ENCODE data around the gene GLRA1.
"Not testable (repeated sequence)": the region's sequence is repeated elsewhere in the genome, so short reads cannot be mapped to it uniquely, and the experiment has no call there.

The GLRA1 gene

DNA sequence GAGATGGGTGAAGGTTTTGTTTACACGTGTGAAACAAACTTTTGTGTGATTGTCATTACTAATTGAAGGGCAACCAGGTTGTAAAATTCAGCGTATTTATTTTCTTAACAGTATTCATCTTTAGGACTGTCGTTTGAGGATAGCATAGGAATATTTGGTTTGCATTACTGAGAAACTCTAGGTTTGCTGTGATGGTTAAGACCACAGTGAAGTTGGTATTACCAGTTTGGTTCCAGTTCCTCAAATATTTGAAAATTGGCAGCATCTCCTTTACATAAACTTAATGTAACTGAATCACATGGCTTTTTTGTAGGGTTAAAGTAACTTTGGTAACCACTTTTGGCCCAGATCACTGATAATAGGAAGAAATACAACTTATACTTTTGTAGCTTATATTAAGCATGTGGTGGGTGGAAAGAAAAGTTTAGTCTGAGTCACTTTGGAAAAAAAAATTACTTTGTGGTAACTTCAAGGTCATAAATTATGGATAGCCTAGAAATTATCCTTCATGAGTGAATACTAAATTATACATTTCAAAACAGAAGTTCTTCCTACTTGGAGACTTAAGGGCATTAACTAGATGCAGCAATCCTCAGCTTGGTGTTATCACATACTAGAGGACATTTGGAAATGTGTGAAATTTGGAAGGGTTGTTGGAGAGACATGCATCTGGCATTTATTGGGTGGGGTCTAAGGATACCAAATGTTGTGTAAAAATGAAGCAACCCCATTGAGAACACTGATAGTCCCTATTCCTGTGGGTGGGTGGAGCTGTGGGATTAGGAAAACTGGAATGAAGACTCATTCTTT lies 119.0 kb downstream of the GLRA1 start:
- Histone ChIP-seq H3K4me3 (ENCODE audit: low read length in 2 of 2) (no peak overlapping the region), H3K27ac (ENCODE audit: low read length) (no peak overlapping the region), H3K9ac (ENCODE audit: low read length in 2 of 2) (no peak overlapping the region), H3K9me3 (ENCODE audit: control insufficient read depth in 2 of 2, low read length in 2 of 2) (no peaks in the 10 kb centered on the region), H3K4me1 (ENCODE audit: control insufficient read depth, insufficient read depth, low read length) (no peaks in the 10 kb centered on the region), H3K36me3 (ENCODE audit: control insufficient read depth in 2 of 2, insufficient read depth in 2 of 2, low read length in 2 of 2) (peaks cover 17 to 22% of the 10 kb centered on the region in 2 donors), H3K27me3 (ENCODE audit: control insufficient read depth in 1 of 2, insufficient read depth in 2 of 2, low read length in 2 of 2) (no peaks in the 10 kb centered on the region)

DNA sequence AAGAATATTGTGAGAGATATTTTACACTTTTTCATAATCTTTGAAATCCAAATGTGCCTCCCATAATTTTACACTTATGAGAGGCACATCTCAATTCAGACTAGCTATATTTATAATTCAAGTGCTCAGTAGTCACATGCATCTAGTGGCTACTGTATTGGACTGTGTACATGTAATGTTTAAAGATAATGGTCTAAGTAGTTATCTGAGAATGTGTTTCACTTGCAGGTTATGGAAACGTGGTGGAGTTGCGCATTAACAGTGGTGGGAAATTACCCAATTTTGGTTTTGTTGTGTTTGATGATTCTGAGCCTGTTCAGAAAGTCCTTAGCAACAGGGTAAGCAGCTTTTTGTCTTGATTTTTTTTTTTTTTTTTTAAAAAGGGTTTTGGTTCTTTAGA lies 124.1 kb downstream of the GLRA1 start:
- Histone ChIP-seq H3K9ac (ENCODE audit: low read length in 2 of 2) (no peak overlapping the region), H3K27ac (ENCODE audit: low read length) (no peak overlapping the region), H3K4me1 (ENCODE audit: control insufficient read depth, insufficient read depth, low read length) (no peaks in the 10 kb centered on the region), H3K27me3 (ENCODE audit: control insufficient read depth in 1 of 2, insufficient read depth in 2 of 2, low read length in 2 of 2) (no peaks in the 10 kb centered on the region), H3K4me3 (ENCODE audit: low read length in 2 of 2) (no peak overlapping the region), H3K9me3 (ENCODE audit: control insufficient read depth in 2 of 2, low read length in 2 of 2) (no peaks in the 10 kb centered on the region), H3K36me3 (ENCODE audit: control insufficient read depth in 2 of 2, insufficient read depth in 2 of 2, low read length in 2 of 2) (peaks cover 45 to 48% of the 10 kb centered on the region in 2 donors)

DNA sequence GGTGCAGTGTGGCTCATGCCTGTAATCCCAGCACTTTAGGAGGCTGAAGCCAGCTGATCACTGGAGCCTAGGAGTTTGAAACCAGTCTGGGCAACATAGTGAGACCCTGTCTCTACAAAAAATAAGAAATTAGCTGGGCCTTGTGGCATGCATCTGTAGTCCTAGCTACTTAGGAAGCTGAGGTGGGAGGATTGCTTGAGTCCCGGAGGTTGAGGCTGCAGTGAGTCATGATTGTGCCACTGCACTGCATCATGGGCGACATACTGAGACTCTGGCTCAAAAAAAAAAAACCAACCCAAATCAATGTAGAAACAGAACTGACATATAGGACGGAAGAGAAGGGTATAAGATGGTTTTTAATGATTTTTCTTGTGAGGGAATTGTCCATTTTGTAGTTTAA lies 125.2 kb downstream of the GLRA1 start:
- H3K36me3 ChIP-seq (ENCODE audit: control insufficient read depth in 2 of 2, insufficient read depth in 2 of 2, low read length in 2 of 2): peaks cover 46 to 54% of the 10 kb centered on the region in 2 donors
- no peaks in the 10 kb centered on the region for H3K27me3 ChIP-seq (ENCODE audit: control insufficient read depth in 1 of 2, insufficient read depth in 2 of 2, low read length in 2 of 2)
- no peak overlapping the region for H3K27ac ChIP-seq (ENCODE audit: low read length)
- no peak overlapping the region for H3K9ac ChIP-seq (ENCODE audit: low read length in 2 of 2)
- no peak overlapping the region for H3K4me3 ChIP-seq (ENCODE audit: low read length in 2 of 2)
- H3K4me1 ChIP-seq (ENCODE audit: control insufficient read depth, insufficient read depth, low read length): no peaks in the 10 kb centered on the region
- H3K9me3 ChIP-seq (ENCODE audit: control insufficient read depth in 2 of 2, low read length in 2 of 2): no peaks in the 10 kb centered on the region

DNA sequence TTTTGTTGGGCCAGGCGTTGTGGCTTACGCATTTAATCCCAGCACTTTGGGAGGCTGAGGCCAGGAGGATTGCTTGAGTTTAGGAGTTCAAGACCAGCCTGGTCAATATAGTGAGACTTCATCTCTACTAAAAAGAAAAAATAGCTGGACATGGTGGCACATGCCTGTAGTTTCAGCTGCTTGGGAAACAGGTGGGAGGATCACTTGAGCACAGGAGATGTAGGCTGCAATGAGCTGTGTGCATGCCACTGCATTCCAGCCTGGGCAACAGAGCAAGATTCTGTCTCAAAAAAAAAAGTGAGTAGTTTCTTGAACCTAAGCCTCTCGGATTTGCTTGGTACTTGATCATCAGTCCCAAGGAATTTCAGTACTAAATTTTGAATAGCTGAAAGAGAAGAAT lies 126.0 kb downstream of the GLRA1 start:
- Histone ChIP-seq H3K9me3 (ENCODE audit: control insufficient read depth in 2 of 2, low read length in 2 of 2) (no peaks in the 10 kb centered on the region), H3K4me3 (ENCODE audit: low read length in 2 of 2) (no peak overlapping the region), H3K4me1 (ENCODE audit: control insufficient read depth, insufficient read depth, low read length) (no peaks in the 10 kb centered on the region), H3K9ac (ENCODE audit: low read length in 2 of 2) (no peak overlapping the region), H3K27me3 (ENCODE audit: control insufficient read depth in 1 of 2, insufficient read depth in 2 of 2, low read length in 2 of 2) (no peaks in the 10 kb centered on the region), H3K27ac (ENCODE audit: low read length) (no peak overlapping the region), H3K36me3 (ENCODE audit: control insufficient read depth in 2 of 2, insufficient read depth in 2 of 2, low read length in 2 of 2) (peaks cover 47 to 52% of the 10 kb centered on the region in 2 donors)

DNA sequence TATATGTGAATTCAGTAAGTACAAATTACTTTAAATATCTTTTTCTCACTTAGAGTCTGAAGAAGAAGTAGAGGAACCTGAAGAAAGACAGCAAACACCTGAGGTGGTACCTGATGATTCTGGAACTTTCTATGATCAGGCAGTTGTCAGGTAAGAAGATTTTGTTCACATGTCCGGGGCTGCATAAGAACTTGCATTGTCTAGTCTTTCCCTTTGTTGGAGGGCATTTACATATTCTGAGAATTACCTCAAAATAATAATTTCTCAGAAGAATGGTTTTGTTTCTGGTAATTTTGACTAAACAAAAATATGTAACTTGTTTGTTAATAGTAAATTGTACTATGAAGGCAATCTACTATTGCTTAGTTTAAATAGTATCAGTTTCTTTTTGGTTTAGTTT lies 129.2 kb downstream of the GLRA1 start:
- Histone ChIP-seq H3K4me1 (ENCODE audit: control insufficient read depth, insufficient read depth, low read length) (no peaks in the 10 kb centered on the region), H3K27ac (ENCODE audit: low read length) (no peak overlapping the region), H3K36me3 (ENCODE audit: control insufficient read depth in 2 of 2, insufficient read depth in 2 of 2, low read length in 2 of 2) (peaks cover 50 to 59% of the 10 kb centered on the region in 2 donors), H3K4me3 (ENCODE audit: low read length in 2 of 2) (no peak overlapping the region), H3K9ac (ENCODE audit: low read length in 2 of 2) (no peak overlapping the region), H3K27me3 (ENCODE audit: control insufficient read depth in 1 of 2, insufficient read depth in 2 of 2, low read length in 2 of 2) (no peaks in the 10 kb centered on the region), H3K9me3 (ENCODE audit: control insufficient read depth in 2 of 2, low read length in 2 of 2) (no peaks in the 10 kb centered on the region)

DNA sequence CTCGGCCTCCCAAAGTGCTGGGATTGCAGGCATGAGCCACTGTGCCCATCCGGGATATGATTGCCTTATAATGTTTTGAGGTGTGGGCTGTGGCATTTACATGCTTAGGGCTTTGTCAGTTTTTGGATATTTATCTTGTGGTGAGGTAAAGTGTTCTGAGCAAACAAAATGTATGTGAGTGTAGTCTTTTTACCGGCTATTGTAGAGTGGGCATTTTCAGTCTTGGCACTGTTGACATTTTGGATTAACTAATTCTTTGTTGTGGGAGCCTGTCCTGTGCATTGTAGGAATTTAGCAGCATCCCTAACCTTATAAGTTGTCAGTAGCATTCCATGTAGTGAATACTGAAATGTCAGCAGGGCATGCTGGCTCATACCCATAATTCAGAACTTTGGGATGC lies 131.3 kb downstream of the GLRA1 start:
- H3K4me3 ChIP-seq (ENCODE audit: low read length in 2 of 2): no peak overlapping the region

DNA sequence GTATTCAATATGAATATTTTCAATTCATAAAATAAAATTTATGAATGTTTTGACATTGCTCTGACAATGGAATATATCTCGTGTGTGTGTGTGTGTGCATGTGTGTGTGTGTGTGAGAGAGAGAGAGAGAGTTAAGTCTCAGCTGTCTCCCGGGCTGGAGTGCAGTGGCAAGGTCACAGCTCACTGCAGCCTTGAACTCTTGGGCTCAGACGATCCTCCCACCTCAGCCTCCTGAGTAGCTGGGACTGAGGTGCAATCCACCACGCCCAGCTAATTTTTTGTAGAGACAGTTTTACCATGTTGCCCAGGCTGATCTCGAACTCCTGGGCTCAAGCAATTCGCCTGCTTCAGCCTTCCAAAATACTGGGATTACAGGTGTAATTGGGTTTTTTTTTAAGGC lies 136.8 kb downstream of the GLRA1 start:
- H3K27me3 ChIP-seq (ENCODE audit: control insufficient read depth in 1 of 2, insufficient read depth in 2 of 2, low read length in 2 of 2): no peaks in the 10 kb centered on the region
- H3K36me3 ChIP-seq (ENCODE audit: control insufficient read depth in 2 of 2, insufficient read depth in 2 of 2, low read length in 2 of 2): peaks cover 22 to 23% of the 10 kb centered on the region in 2 donors
- H3K4me1 ChIP-seq (ENCODE audit: control insufficient read depth, insufficient read depth, low read length): no peaks in the 10 kb centered on the region
- no peak overlapping the region for H3K4me3 ChIP-seq (ENCODE audit: low read length in 2 of 2)
- no peaks in the 10 kb centered on the region for H3K9me3 ChIP-seq (ENCODE audit: control insufficient read depth in 2 of 2, low read length in 2 of 2)
- no peak overlapping the region for H3K9ac ChIP-seq (ENCODE audit: low read length in 2 of 2)
- H3K27ac ChIP-seq (ENCODE audit: low read length): no peak overlapping the region

More for the DNA sequence above, 131.3 kb downstream of the GLRA1 start:
- peaks cover 42 to 50% of the 10 kb centered on the region in 2 donors for H3K36me3 ChIP-seq (ENCODE audit: control insufficient read depth in 2 of 2, insufficient read depth in 2 of 2, low read length in 2 of 2)
- no peak overlapping the region for H3K27ac ChIP-seq (ENCODE audit: low read length)
- no peaks in the 10 kb centered on the region for H3K9me3 ChIP-seq (ENCODE audit: control insufficient read depth in 2 of 2, low read length in 2 of 2)
- no peaks in the 10 kb centered on the region for H3K27me3 ChIP-seq (ENCODE audit: control insufficient read depth in 1 of 2, insufficient read depth in 2 of 2, low read length in 2 of 2)
- no peaks in the 10 kb centered on the region for H3K4me1 ChIP-seq (ENCODE audit: control insufficient read depth, insufficient read depth, low read length)
- no peak overlapping the region for H3K9ac ChIP-seq (ENCODE audit: low read length in 2 of 2)

DNA sequence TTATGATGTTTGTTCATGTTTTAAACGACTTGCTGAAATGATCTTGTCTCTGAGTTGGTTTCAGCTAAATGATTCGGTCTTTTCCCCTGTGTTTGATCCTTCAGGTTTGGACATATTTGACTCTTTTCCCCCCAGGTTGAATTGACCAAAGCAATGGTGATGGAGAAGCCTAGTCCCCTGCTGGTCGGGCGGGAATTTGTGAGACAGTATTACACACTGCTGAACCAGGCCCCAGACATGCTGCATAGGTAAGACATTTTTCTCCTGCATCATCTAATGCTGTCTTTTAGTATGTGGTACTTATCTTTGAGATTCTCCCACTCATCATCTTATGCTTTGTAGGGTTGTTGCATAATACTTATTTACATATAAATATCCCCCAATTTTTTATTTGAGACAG lies 138.2 kb downstream of the GLRA1 start:
- no peaks in the 10 kb centered on the region for H3K4me1 ChIP-seq (ENCODE audit: control insufficient read depth, insufficient read depth, low read length)
- no peak overlapping the region for H3K4me3 ChIP-seq (ENCODE audit: low read length in 2 of 2)
- H3K9ac ChIP-seq (ENCODE audit: low read length in 2 of 2): no peak overlapping the region
- no peak overlapping the region for H3K27ac ChIP-seq (ENCODE audit: low read length)
- peaks cover 13 to 14% of the 10 kb centered on the region in 2 donors for H3K36me3 ChIP-seq (ENCODE audit: control insufficient read depth in 2 of 2, insufficient read depth in 2 of 2, low read length in 2 of 2)
- H3K9me3 ChIP-seq (ENCODE audit: control insufficient read depth in 2 of 2, low read length in 2 of 2): no peaks in the 10 kb centered on the region
- no peaks in the 10 kb centered on the region for H3K27me3 ChIP-seq (ENCODE audit: control insufficient read depth in 1 of 2, insufficient read depth in 2 of 2, low read length in 2 of 2)

DNA sequence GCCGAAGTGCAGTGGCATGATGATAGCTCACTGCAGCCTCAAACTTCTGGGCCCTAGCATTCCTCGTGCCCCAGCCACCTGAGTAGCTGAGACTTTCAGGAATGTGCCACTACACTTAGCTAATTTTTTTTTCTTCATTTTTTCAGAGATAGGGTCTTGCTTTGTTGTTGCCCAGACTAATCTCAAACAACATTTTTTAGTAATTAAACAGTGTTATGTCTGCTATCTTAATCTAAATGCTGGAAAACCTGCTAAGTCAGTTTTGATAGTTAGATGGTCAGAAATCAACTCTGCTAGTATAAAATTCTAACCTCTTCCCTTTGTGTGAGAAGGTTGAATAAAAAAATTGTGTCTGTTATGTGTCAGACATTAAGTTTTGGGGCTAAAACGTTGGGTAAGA lies 140.5 kb downstream of the GLRA1 start:
- Histone ChIP-seq H3K9ac (ENCODE audit: low read length in 2 of 2) (no peak overlapping the region), H3K9me3 (ENCODE audit: control insufficient read depth in 2 of 2, low read length in 2 of 2) (no peaks in the 10 kb centered on the region), H3K4me1 (ENCODE audit: control insufficient read depth, insufficient read depth, low read length) (no peaks in the 10 kb centered on the region), H3K36me3 (ENCODE audit: control insufficient read depth in 2 of 2, insufficient read depth in 2 of 2, low read length in 2 of 2) (peaks cover 0 to 6% of the 10 kb centered on the region in 2 donors), H3K27ac (ENCODE audit: low read length) (no peak overlapping the region), H3K27me3 (ENCODE audit: control insufficient read depth in 1 of 2, insufficient read depth in 2 of 2, low read length in 2 of 2) (no peaks in the 10 kb centered on the region), H3K4me3 (ENCODE audit: low read length in 2 of 2) (no peak overlapping the region)

DNA sequence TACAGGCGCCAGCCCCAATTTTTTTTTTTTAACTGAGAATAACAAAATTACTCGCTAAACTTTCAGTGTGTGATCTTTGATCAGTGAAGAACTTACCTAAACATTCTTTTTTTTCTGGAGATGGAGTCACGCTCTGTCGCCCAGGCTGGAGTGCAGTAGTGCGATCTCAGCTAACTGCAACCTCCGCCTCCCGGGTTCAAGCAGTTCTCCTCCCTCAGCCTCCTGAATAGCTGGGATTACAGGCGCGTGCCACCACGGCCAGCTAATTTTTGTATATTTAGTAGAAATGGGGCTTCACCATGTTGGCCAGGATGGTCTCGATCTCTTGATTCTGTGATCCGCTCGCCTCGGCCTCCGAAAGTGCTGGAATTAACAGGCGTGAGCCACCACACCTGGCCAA lies 141.0 kb downstream of the GLRA1 start:
- not testable (repeated sequence) for H3K4me1 ChIP-seq (ENCODE audit: control insufficient read depth, insufficient read depth, low read length); H3K27me3 ChIP-seq (ENCODE audit: control insufficient read depth in 1 of 2, insufficient read depth in 2 of 2, low read length in 2 of 2); H3K4me3 ChIP-seq (ENCODE audit: low read length in 2 of 2); H3K36me3 ChIP-seq (ENCODE audit: control insufficient read depth in 2 of 2, insufficient read depth in 2 of 2, low read length in 2 of 2); H3K9ac ChIP-seq (ENCODE audit: low read length in 2 of 2); H3K27ac ChIP-seq (ENCODE audit: low read length); H3K9me3 ChIP-seq (ENCODE audit: control insufficient read depth in 2 of 2, low read length in 2 of 2)

DNA sequence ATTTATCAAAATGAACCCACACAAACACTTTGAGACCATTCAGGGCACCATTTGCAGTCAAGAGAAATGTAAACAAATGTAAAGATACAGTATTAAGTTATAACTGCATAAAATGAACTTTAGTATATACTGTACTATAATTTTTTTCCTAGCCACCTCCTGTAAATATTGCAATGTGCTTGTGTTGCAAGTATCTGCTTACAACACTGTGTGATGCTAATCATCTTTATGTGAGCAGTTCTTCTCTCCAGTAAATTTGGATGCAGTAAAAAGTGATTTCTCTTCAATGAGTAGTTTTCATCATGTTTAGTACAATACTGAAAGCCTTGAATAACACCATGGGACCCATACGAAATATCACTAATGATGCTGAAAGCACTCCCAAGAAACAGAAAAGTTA lies 143.4 kb downstream of the GLRA1 start:
- Histone ChIP-seq H3K4me3 (ENCODE audit: low read length in 2 of 2) (no peak overlapping the region), H3K4me1 (ENCODE audit: control insufficient read depth, insufficient read depth, low read length) (peaks cover 2% of the 10 kb centered on the region), H3K9ac (ENCODE audit: low read length in 2 of 2) (no peak overlapping the region), H3K27me3 (ENCODE audit: control insufficient read depth in 1 of 2, insufficient read depth in 2 of 2, low read length in 2 of 2) (no peaks in the 10 kb centered on the region), H3K36me3 (ENCODE audit: control insufficient read depth in 2 of 2, insufficient read depth in 2 of 2, low read length in 2 of 2) (no peaks in the 10 kb centered on the region), H3K9me3 (ENCODE audit: control insufficient read depth in 2 of 2, low read length in 2 of 2) (no peaks in the 10 kb centered on the region), H3K27ac (ENCODE audit: low read length) (no peak overlapping the region)
